Smooth muscle cell (in vitro differentiated cells): ENCODE data around the gene CXCL1. TPM values are rescaled to one million over a fixed set of nuclear protein-coding genes. Genes with fewer than 3 reads are reported as not detected.

Experiments used
- DNase-seq: peaks from one replicate; lab custom pipeline; 2025; ENCODE audit not compliant: unreplicated experiment; lab: John Stamatoyannopoulos, UW
- H2AFZ ChIP-seq: fragments of 200-600 bp; sonication (generic); 2 replicates; pipeline ENCODE4 v1.6.0; 2016; ENCODE audit warnings: antibody characterized with exemption, low read depth, mild to moderate bottlenecking
- H3F3A ChIP-seq: fragments of 200-600 bp; sonication (generic); 2 replicates; pipeline ENCODE4 v1.6.0; 2017; ENCODE audit warnings: antibody characterized with exemption, low read depth
- H3K27ac ChIP-seq: fragments of 200-600 bp; sonication (generic); 2 replicates; pipeline ENCODE4 v1.5.1; 2016; ENCODE audit warnings: low read depth, mild to moderate bottlenecking
- H3K27me3 ChIP-seq: fragments of 200-600 bp; sonication (generic); 2 replicates; pipeline ENCODE4 v1.6.1; 2016; ENCODE audit warnings: low read depth, mild to moderate bottlenecking
- H3K36me3 ChIP-seq: fragments of 200-600 bp; sonication (generic); 2 replicates; pipeline ENCODE4 v1.5.1; 2016; ENCODE audit warnings: low read depth
- H3K4me1 ChIP-seq: fragments of 200-600 bp; sonication (generic); 2 replicates; pipeline ENCODE4 v1.5.1; 2016; ENCODE audit warnings: low read depth
- H3K4me2 ChIP-seq: fragments of 200-600 bp; sonication (generic); 2 replicates; pipeline ENCODE4 v1.6.0; 2016; ENCODE audit warnings: mild to moderate bottlenecking
- H3K4me3 ChIP-seq: fragments of 200-600 bp; sonication (generic); 2 replicates; pipeline ENCODE4 v1.5.1; 2016; ENCODE audit warnings: mild to moderate bottlenecking
- H3K79me2 ChIP-seq: fragments of 200-600 bp; sonication (generic); 2 replicates; pipeline ENCODE4 v1.6.0; 2016; ENCODE audit warnings: low read depth, mild to moderate bottlenecking
- H3K9ac ChIP-seq: fragments of 200-600 bp; sonication (generic); 2 replicates; pipeline ENCODE4 v1.6.0; 2016; ENCODE audit warnings: low read depth
- H3K9me3 ChIP-seq: fragments of 200-600 bp; sonication (generic); replicated peaks from 2 replicates; pipeline ENCODE4 v1.5.1; 2016; ENCODE audit warnings: low read depth
- H4K20me1 ChIP-seq: fragments of 200-600 bp; sonication (generic); 2 replicates; pipeline ENCODE4 v1.6.0; 2016; ENCODE audit warnings: low read depth
- WGBS: methylation state at CpG from one replicate; pipeline ENCODE4 v1.1.7; 2016; ENCODE audit warnings: low lambda C conversion rate; 5-methylcytosine and 5-hydroxymethylcytosine counted together
- polyA plus RNA-seq: library from polyadenylated mRNA; unstranded; fragments of >200 nt; fragmentation: Nextera tagmentation; extraction: Ambion mirVana; gene quantifications from 2 replicates; pipeline ENCODE4 v1.2.1, GENCODE V29; 2016
- total RNA-seq: library from RNA; depleted of rRNA; stranded (reverse); fragments of >200 nt; gene quantifications from 2 replicates; pipeline ENCODE4 v1.2.3, GENCODE V29; 2014
- TF ChIP-seq, protein P1 (sequence below): fragments of 200-600 bp; sonication (generic); IDR thresholded peaks from 2 replicates; pipeline ENCODE4 v1.5.1; 2017; ENCODE audit warnings: borderline replicate concordance, mild to moderate bottlenecking, antibody characterized with exemption; ENCODE audit not compliant: insufficient read depth, poor library complexity, severe bottlenecking

The CXCL1 gene
- total and polyA plus RNA-seq, 2 experiments from 2014 or later, result 20.9 to 23.2 TPM

GRCh38 chr4:73914071-73914470 lies 44.9 kb downstream of the CXCL1 start:
- Histone ChIP-seq H3K4me2 (no peak overlapping the region), H3K9ac (no peak overlapping the region), H3K9me3 (no peaks in the 10 kb centered on the region), H3K36me3 (no peaks in the 10 kb centered on the region), H3K27me3 (no peaks in the 10 kb centered on the region), H3K79me2 (no peaks in the 10 kb centered on the region), H3K4me3 (no peak overlapping the region), H3F3A (peaks cover 13% of the 10 kb centered on the region), H2AFZ (no peak overlapping the region), H3K27ac (no peak overlapping the region), H3K4me1 (peaks cover 10% of the 10 kb centered on the region), H4K20me1 (no peaks in the 10 kb centered on the region)
- DNase-seq, result no peak
- TF ChIP-seq, protein P1, sequence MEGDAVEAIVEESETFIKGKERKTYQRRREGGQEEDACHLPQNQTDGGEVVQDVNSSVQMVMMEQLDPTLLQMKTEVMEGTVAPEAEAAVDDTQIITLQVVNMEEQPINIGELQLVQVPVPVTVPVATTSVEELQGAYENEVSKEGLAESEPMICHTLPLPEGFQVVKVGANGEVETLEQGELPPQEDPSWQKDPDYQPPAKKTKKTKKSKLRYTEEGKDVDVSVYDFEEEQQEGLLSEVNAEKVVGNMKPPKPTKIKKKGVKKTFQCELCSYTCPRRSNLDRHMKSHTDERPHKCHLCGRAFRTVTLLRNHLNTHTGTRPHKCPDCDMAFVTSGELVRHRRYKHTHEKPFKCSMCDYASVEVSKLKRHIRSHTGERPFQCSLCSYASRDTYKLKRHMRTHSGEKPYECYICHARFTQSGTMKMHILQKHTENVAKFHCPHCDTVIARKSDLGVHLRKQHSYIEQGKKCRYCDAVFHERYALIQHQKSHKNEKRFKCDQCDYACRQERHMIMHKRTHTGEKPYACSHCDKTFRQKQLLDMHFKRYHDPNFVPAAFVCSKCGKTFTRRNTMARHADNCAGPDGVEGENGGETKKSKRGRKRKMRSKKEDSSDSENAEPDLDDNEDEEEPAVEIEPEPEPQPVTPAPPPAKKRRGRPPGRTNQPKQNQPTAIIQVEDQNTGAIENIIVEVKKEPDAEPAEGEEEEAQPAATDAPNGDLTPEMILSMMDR, result no peak
- 62% methylated on average over 1 of the region's 1 CpG for WGBS

GRCh38 chr4:73916172-73916925 lies 47.2 kb downstream of the CXCL1 start:
- TF ChIP-seq, protein P1, result no peak
- Histone ChIP-seq H3K9me3 (no peaks in the 10 kb centered on the region), H3K4me3 (no peak overlapping the region), H3K9ac (no peak overlapping the region), H3F3A (peaks cover 13% of the 10 kb centered on the region), H3K4me2 (peak overlapping the region; percentile 22), H3K36me3 (no peaks in the 10 kb centered on the region), H3K27me3 (no peaks in the 10 kb centered on the region), H3K4me1 (peaks cover 10% of the 10 kb centered on the region), H2AFZ (no peak overlapping the region), H3K27ac (peak overlapping the region; percentile 96), H4K20me1 (no peaks in the 10 kb centered on the region), H3K79me2 (no peaks in the 10 kb centered on the region)
- WGBS, result 100% methylated on average over 1 of the region's 1 CpG
- DNase-seq, result no peak

DNA sequence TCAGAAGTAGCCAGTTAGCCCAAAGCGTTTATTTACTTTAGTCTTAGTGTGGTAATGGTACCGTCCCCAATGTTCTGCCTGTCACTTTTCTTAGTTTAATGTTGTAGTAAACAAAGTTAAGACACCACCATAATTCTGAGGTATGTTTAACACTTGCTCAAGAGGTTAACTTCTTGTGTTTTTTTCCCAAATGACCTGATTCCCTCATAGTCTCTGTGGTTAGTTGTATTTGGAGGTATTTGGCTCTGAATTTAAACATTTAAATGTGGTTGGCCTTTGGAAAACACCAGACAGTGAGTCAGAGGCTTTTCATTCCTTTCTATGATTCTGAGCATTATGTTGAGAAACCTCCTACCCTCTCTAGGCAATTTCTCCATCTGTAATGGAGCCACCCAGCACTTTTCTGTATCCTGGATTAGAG lies 47.9 kb downstream of the CXCL1 start:
- 14% methylated on average over 2 of the region's 2 CpGs for WGBS
- peak overlapping the region; percentile 96 for H3K27ac ChIP-seq
- H3K9ac ChIP-seq, result peak overlapping the region; percentile 66
- no peak overlapping the region for H3K4me3 ChIP-seq
- no peaks in the 10 kb centered on the region for H3K79me2 ChIP-seq
- no peak overlapping the region for H2AFZ ChIP-seq
- peaks cover 10% of the 10 kb centered on the region for H3K4me1 ChIP-seq
- peaks cover 13% of the 10 kb centered on the region for H3F3A ChIP-seq
- no peaks in the 10 kb centered on the region for H3K36me3 ChIP-seq
- no peaks in the 10 kb centered on the region for H4K20me1 ChIP-seq
- peak overlapping the region; percentile 54 for H3K4me2 ChIP-seq
- no peak for DNase-seq
- H3K27me3 ChIP-seq, result no peaks in the 10 kb centered on the region
- TF ChIP-seq, protein P1, result no peak
- H3K9me3 ChIP-seq, result no peaks in the 10 kb centered on the region

DNA sequence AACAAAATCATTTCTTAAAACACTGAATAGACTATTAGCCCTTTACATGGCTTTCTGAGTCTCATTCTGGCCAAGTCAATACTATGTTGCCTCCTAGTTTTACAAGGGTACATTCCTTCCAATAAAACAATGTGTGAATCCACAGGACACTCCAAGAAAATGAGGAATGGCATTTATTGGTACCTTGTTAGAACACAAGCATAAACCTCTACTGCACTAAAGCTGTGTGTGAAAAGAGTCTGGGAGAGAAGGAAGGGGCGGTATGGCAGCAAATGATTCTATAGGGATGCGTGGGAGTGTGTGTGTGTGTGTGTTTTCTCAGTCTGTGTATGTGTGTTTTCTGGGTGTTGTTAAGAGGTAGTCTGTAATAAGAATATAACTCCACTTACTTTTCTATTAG lies 48.9 kb downstream of the CXCL1 start:
- H3K4me2 ChIP-seq, result peak overlapping the region; percentile 54
- TF ChIP-seq, protein P1, result no peak
- peaks cover 10% of the 10 kb centered on the region for H3K4me1 ChIP-seq
- DNase-seq, result no peak
- no peaks in the 10 kb centered on the region for H3K9me3 ChIP-seq
- no peaks in the 10 kb centered on the region for H3K79me2 ChIP-seq
- H3F3A ChIP-seq, result peaks cover 13% of the 10 kb centered on the region
- H3K36me3 ChIP-seq, result no peaks in the 10 kb centered on the region
- peak overlapping the region; percentile 66 for H3K9ac ChIP-seq
- no peak overlapping the region for H2AFZ ChIP-seq
- H3K4me3 ChIP-seq, result no peak overlapping the region
- H3K27ac ChIP-seq, result peak overlapping the region; percentile 96
- H4K20me1 ChIP-seq, result no peaks in the 10 kb centered on the region
- H3K27me3 ChIP-seq, result no peaks in the 10 kb centered on the region
- WGBS, result 52% methylated on average over 2 of the region's 2 CpGs
